Ovary (tissue), 9 donors: Measurements from ENCODE around the gene MAP4K4. TPM values are rescaled to one million over a fixed set of nuclear protein-coding genes. Genes with fewer than 3 reads are reported as not detected.

Experiments
- DNase-seq, 5 donors: peaks; one replicate each; pipeline ENCODE4 v3.0.0-alpha.2; 2019 to 2020
- H3K27ac ChIP-seq, 2 donors: fragments of 200-600 bp; one replicate each; pipeline versions ENCODE4 v1.5.1 to v1.8.0; 2019 to 2022
- H3K27me3 ChIP-seq: fragments of 200-600 bp; one replicate; pipeline ENCODE4 v1.8.0; 2022
- H3K36me3 ChIP-seq: fragments of 200-600 bp; sonication (generic); one replicate; pipeline ENCODE4 v1.5.1; 2019
- H3K4me1 ChIP-seq: one replicate; pipeline ENCODE4 v1.8.1; 2013; ENCODE audit warnings: mild to moderate bottlenecking, moderate library complexity; ENCODE audit not compliant: insufficient read depth
- H3K4me3 ChIP-seq: fragments of 200-600 bp; sonication (generic); one replicate; pipeline ENCODE4 v1.5.1; 2017
- H3K9me3 ChIP-seq, 2 donors: fragments of 200-600 bp in 1 of 2; sonication (generic) in 1 of 2; one replicate each; pipeline versions ENCODE4 v1.5.1 to v1.8.1; 2013 to 2019; ENCODE audit warnings: mild to moderate bottlenecking in 1 of 2, moderate library complexity in 1 of 2
- EP300 ChIP-seq: sonication (generic); formaldehyde crosslinking; IDR thresholded peaks from one replicate; pipeline ENCODE4 v1.6.1; 2017; ENCODE audit warnings: antibody characterized with exemption
- POLR2A ChIP-seq: fragments of 450-650 bp; IDR thresholded peaks from one replicate; pipeline ENCODE4 v1.6.1; 2017; ENCODE audit warnings: antibody characterized with exemption, mild to moderate bottlenecking, moderate library complexity
- WGBS, 3 donors: extraction: QIAGEN DNeasy Blood & Tissue Kit in 1 of 3; methylation state at CpG; one replicate each; pipeline versions ENCODE4 v1.1.5 to v1.1.7; 2013 to 2017; 5-methylcytosine and 5-hydroxymethylcytosine counted together
- intact Hi-C, 4 donors: fragments of 100-400 bp; cut with DNase I; formaldehyde crosslinking; loops; one replicate each; pipeline versions ENCODE4 v1.11.0 to v1.15.1; 2022 to 2023
- polyA plus RNA-seq, 2 donors: library from polyadenylated mRNA; stranded (reverse); fragments of 200-250 nt in 1 of 2; fragments of 350-450 nt in 1 of 2; fragmentation: Illumina TruSeq in 1 of 2; extraction: RNeasy Lipid Tissue Mini Kit (QIAGEN cat#74804) in 1 of 2; gene quantifications; one replicate each; pipeline ENCODE4 v1.2.3, GENCODE V29; 2013 to 2014
- total RNA-seq, 7 donors: library from RNA; depleted of rRNA in 2 of 7; stranded (reverse); fragments of >200 nt in 2 of 7; fragmentation: NEBNext Ultra II Directional in 3 of 7; extraction: Animal tissue kit (Norgen Biotek cat#: 25700) in 3 of 7; gene quantifications; one replicate each; pipeline versions ENCODE4 v1.1.0 to v1.2.4, GENCODE V29; 2016 to 2023
- TF ChIP-seq, protein P1 (sequence below), 3 donors: fragments of 450-650 bp in 2 of 3; fragments of 200-600 bp in 1 of 3; IDR thresholded peaks; one replicate each; pipeline versions ENCODE4 v1.5.1 to v1.8.0; 2016 to 2022; ENCODE audit warnings: antibody characterized with exemption in 3 of 3, mild to moderate bottlenecking in 1 of 3
- donor health status: DM: no; HTN: no; CAD: no; lungs with moderate emphysema.
- donor health status: DM: no; HTN: no; CAD: no.
- donor health status: Bipolar disorder and iron deficiency.
- donor health status: DM: yes; HTN: yes; CAD: no.
- donor health status: DM: no; HTN: no; CAD: no.
- donor health status: DM: yes; HTN: yes; CAD: no.

Gene MAP4K4
- total and polyA plus RNA-seq, 9 donors = 23.9 to 60.9 (median 49.7) TPM

- Histone ChIP-seq H3K9me3 (no peaks in the 10 kb centered on the region), H3K27ac (no peak overlapping the region), H3K36me3 (no peaks in the 10 kb centered on the region), H3K4me3 (no peak overlapping the region), H3K27me3 (no peaks in the 10 kb centered on the region), H3K4me1 (peaks cover 12% of the 10 kb centered on the region)
- intact Hi-C loops = no loop called here
- TF ChIP-seq EP300 = no peak
- TF ChIP-seq, protein P1, sequence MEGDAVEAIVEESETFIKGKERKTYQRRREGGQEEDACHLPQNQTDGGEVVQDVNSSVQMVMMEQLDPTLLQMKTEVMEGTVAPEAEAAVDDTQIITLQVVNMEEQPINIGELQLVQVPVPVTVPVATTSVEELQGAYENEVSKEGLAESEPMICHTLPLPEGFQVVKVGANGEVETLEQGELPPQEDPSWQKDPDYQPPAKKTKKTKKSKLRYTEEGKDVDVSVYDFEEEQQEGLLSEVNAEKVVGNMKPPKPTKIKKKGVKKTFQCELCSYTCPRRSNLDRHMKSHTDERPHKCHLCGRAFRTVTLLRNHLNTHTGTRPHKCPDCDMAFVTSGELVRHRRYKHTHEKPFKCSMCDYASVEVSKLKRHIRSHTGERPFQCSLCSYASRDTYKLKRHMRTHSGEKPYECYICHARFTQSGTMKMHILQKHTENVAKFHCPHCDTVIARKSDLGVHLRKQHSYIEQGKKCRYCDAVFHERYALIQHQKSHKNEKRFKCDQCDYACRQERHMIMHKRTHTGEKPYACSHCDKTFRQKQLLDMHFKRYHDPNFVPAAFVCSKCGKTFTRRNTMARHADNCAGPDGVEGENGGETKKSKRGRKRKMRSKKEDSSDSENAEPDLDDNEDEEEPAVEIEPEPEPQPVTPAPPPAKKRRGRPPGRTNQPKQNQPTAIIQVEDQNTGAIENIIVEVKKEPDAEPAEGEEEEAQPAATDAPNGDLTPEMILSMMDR (IDR thresholded peaks at IDR 0.05) = no peak
- TF ChIP-seq POLR2A = no peak
- no peak for DNase-seq
- WGBS, 3 donors = 90 to 92% (median 90%) methylated on average over 9 of the region's 9 CpGs
These were observed 19.8 kb downstream of the MAP4K4 start for GRCh38 chr2:101717071-101717845.

DNA sequence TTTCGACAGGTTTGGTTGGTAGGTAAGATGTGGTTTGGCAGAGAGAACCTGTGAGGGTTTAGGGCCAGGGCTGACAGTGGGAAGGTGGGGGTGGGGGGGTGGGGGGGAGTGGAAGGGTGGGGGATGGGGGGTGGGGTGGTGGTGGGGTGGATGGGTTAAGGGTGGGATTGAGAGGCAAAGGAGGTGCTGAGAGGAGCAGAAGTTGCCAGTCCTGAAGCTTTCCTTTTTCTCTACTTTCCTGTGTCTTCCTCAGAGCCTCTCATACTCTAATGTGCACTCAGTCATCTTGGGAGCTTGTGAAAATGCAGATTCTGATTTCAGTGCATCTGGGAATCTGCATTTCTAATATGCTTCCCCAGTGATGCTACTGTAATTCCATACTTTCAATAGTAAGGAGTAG, 21.0 kb downstream of the MAP4K4 start:
- no peaks in the 10 kb centered on the region for H3K36me3 ChIP-seq
- H3K27me3 ChIP-seq = no peaks in the 10 kb centered on the region
- DNase-seq = no peak
- intact Hi-C loops = no loop called here
- no peaks in the 10 kb centered on the region for H3K9me3 ChIP-seq
- peaks cover 12% of the 10 kb centered on the region for H3K4me1 ChIP-seq
- WGBS, 3 donors = 89 to 100% (median 96%) methylated on average over 1 of the region's 1 CpG
- no peak overlapping the region for H3K4me3 ChIP-seq
- no peak for TF ChIP-seq POLR2A
- TF ChIP-seq, protein P1 (IDR thresholded peaks at IDR 0.05) = no peak
- no peak for TF ChIP-seq EP300
- no peak overlapping the region for H3K27ac ChIP-seq

DNA sequence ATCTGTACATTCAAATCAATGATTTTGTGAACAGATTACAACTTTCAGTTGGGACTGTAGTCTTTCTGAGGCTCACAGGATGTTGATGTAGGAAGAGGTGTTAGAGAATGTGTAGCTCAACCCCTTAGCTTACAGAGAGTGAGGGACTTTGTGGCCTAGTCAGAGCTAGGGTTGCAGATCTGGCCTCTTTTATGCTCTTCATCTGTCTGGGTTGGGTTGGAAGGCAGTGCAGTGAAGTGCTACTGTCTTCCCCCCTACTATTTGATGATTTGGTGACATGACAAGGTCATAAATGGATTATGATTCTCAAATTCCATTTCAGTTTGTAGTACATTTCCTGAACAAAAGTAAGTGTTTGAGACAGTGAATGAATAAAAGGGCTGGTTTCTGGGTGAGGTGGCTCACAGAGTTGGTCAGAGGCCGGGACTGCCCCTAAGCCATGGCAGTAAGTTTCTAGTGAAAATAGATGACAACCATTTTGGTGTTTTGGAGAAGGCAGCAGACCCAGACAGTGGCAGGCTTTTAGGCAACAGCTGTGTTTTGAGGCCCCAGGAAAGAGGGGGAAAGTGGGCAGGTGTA, 21.6 kb downstream of the MAP4K4 start:
- TF ChIP-seq EP300 (no peak), POLR2A (no peak)
- TF ChIP-seq, protein P1 (IDR thresholded peaks at IDR 0.05) = no peak
- Histone ChIP-seq H3K36me3 (no peaks in the 10 kb centered on the region), H3K27me3 (no peaks in the 10 kb centered on the region), H3K4me1 (peaks cover 12% of the 10 kb centered on the region), H3K4me3 (no peak overlapping the region), H3K27ac (no peak overlapping the region), H3K9me3 (no peaks in the 10 kb centered on the region)
- no peak for DNase-seq
- WGBS, 3 donors = 91 to 97% (median 95%) methylated on average over 1 of the region's 1 CpG
- intact Hi-C loops = no loop called here

- H3K27me3 ChIP-seq = no peaks in the 10 kb centered on the region
- no peak for TF ChIP-seq EP300
- TF ChIP-seq, protein P1 (IDR thresholded peaks at IDR 0.05) = no peak
- TF ChIP-seq POLR2A = no peak
- no peak overlapping the region for H3K4me3 ChIP-seq
- peaks cover 13% of the 10 kb centered on the region for H3K4me1 ChIP-seq
- H3K36me3 ChIP-seq = no peaks in the 10 kb centered on the region
- H3K27ac ChIP-seq = no peak overlapping the region
- no peak for DNase-seq
- no peaks in the 10 kb centered on the region for H3K9me3 ChIP-seq
- 93 to 98% (median 97%) methylated on average over 1 of the region's 1 CpG for WGBS, 3 donors
- intact Hi-C loops = no loop called here
These were observed 23.2 kb downstream of the MAP4K4 start for GRCh38 chr2:101720732-101721131.
